NCI-H69 (cell line): Measurements from ENCODE around the gene SOAT2.
A peak's percentile ranks its signal among the peaks of the same experiment; 100 is the strongest.
"Not testable (repeated sequence)": the region's sequence is repeated elsewhere in the genome, so short reads cannot be mapped to it uniquely, and the experiment has no call there.

ENCODE experiments used
- DNase-seq: peaks from one replicate; lab custom pipeline; 2025; lab: John Stamatoyannopoulos, UW

Gene SOAT2

GRCh38 chr12:53147653-53148052 lies 44.4 kb downstream of the SOAT2 start:
- no peak for DNase-seq

- no peak for DNase-seq
These were observed 47.8 kb downstream of the SOAT2 start for GRCh38 chr12:53151039-53151438.

GRCh38 chr12:53152390-53152789 lies 49.1 kb downstream of the SOAT2 start:
- DNase-seq = no peak

GRCh38 chr12:53159195-53159839 lies 56.0 kb downstream of the SOAT2 start:
- peak; percentile 89 for DNase-seq

GRCh38 chr12:53160000-53160399 lies 56.7 kb downstream of the SOAT2 start:
- no peak for DNase-seq

GRCh38 chr12:53160673-53161072 lies 57.4 kb downstream of the SOAT2 start:
- DNase-seq = no peak

GRCh38 chr12:53161119-53161911 lies 58.0 kb downstream of the SOAT2 start:
- DNase-seq = no peak

- not testable (repeated sequence) for DNase-seq
These were observed 59.7 kb downstream of the SOAT2 start for GRCh38 chr12:53163008-53163407.

GRCh38 chr12:53166837-53167236 lies 63.6 kb downstream of the SOAT2 start:
- no peak for DNase-seq

- DNase-seq = no peak
These were observed 66.4 kb downstream of the SOAT2 start for GRCh38 chr12:53169644-53170043.

- no peak for DNase-seq
These were observed 66.9 kb downstream of the SOAT2 start for GRCh38 chr12:53170215-53170614.

- DNase-seq = peak; percentile 52
These were observed 67.8 kb downstream of the SOAT2 start for GRCh38 chr12:53170876-53171724.

- DNase-seq = peak; percentile 81
These were observed 68.5 kb downstream of the SOAT2 start for GRCh38 chr12:53171725-53172329.

- DNase-seq = no peak
These were observed 69.1 kb downstream of the SOAT2 start for GRCh38 chr12:53172352-53172751.

GRCh38 chr12:53173085-53173715 lies 69.9 kb downstream of the SOAT2 start:
- no peak for DNase-seq
